ENCODE measurements around the gene SNTG2.

SNTG2 gene

DNA sequence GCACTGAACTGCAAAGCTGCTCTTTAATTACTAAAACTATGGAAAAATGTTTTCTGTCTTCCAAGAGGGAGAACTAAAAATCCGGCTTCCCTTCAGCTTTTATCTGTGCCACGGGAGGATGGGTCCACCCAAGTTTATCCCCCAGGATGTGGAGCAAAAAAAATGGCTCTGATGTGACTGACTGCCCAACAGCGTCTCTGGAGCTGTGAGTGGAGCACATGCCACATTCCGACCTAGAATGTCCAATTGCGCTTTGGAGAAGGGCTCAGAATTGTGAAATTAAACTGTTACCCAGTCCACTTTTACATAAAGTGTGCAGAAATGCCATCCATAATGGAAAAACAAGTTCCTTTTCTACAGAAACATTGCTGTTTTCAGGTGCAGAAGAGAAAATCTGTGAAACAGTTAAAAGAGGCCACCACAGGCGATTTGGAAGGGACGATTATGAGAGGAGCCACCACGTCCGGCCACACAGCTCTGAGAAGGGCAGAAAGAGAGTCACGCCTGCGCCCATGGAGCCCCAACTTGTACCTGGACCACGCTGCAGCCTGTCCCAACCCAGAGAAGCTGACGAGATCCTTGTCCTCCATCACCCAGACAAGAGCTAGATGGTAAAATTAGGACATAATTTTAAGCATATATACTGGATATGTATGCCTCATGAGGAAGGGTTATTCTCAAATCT lies 362.7 kb downstream of the SNTG2 start:
- Histone ChIP-seq H3F3A (ENCODE audit: control insufficient read depth, insufficient read depth) (no peaks in the 10 kb centered on the region), H3K36me3 (ENCODE audit: control insufficient read depth, low read length) (no peaks in the 10 kb centered on the region), H3K27me3 (ENCODE audit: control insufficient read depth, low read length) (no peaks in the 10 kb centered on the region), H3K27ac (ENCODE audit: low read depth, low read length) (no peak overlapping the region), H3K4me1 (ENCODE audit: control insufficient read depth, low read length) (no peaks in the 10 kb centered on the region), H3K9me3 (ENCODE audit: control insufficient read depth, insufficient read depth, low read length) (peaks cover 8% of the 10 kb centered on the region; the same call in 1 of the 2 replicates), H3K4me2 (ENCODE audit: low read length) (no peak overlapping the region), H4K20me1 (ENCODE audit: control insufficient read depth, insufficient read depth, low read depth, low read length) (no peaks in the 10 kb centered on the region), H3K79me2 (ENCODE audit: control insufficient read depth, low read length) (no peaks in the 10 kb centered on the region), H3K9me2 (replicated peaks; ENCODE audit: control insufficient read depth, low read length) (no peaks in the 10 kb centered on the region), H3K4me3 (ENCODE audit: low read length) (no peak overlapping the region)
- TF ChIP-seq, protein P1, sequence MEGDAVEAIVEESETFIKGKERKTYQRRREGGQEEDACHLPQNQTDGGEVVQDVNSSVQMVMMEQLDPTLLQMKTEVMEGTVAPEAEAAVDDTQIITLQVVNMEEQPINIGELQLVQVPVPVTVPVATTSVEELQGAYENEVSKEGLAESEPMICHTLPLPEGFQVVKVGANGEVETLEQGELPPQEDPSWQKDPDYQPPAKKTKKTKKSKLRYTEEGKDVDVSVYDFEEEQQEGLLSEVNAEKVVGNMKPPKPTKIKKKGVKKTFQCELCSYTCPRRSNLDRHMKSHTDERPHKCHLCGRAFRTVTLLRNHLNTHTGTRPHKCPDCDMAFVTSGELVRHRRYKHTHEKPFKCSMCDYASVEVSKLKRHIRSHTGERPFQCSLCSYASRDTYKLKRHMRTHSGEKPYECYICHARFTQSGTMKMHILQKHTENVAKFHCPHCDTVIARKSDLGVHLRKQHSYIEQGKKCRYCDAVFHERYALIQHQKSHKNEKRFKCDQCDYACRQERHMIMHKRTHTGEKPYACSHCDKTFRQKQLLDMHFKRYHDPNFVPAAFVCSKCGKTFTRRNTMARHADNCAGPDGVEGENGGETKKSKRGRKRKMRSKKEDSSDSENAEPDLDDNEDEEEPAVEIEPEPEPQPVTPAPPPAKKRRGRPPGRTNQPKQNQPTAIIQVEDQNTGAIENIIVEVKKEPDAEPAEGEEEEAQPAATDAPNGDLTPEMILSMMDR (IDR thresholded peaks at IDR 0.05; ENCODE audit: low read depth, low read length, poor library complexity, severe bottlenecking), result no peak
- no peak for TF ChIP-seq EZH2phosphoT487 (IDR thresholded peaks at IDR 0.05; ENCODE audit: borderline replicate concordance, low read length)

DNA sequence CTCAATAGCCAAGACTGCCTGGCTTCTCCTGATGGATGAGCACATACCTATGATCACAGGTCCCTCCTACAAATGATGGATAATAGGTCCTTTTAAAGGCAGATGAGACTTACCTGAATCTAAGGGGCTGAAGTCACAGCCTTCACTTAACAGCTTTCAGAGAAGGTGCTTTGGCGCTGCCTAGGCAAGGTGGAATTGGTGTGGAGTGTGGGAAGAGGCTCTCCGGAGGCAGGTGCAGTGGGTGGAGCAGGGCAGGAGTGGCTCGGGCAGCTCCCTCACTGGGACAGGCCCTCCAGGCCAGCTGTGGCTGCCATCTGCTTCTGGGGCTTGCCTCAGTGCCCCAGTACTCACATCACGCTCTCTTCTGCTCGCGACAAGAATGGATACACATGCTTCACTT lies 363.6 kb downstream of the SNTG2 start:
- Histone ChIP-seq H3K9me2 (replicated peaks; ENCODE audit: control insufficient read depth, low read length) (no peaks in the 10 kb centered on the region), H3K27me3 (ENCODE audit: control insufficient read depth, low read length) (no peaks in the 10 kb centered on the region), H3K27ac (ENCODE audit: low read depth, low read length) (no peak overlapping the region), H4K20me1 (ENCODE audit: control insufficient read depth, insufficient read depth, low read depth, low read length) (no peaks in the 10 kb centered on the region), H3K4me2 (ENCODE audit: low read length) (no peak overlapping the region), H3K79me2 (ENCODE audit: control insufficient read depth, low read length) (no peaks in the 10 kb centered on the region), H3K9me3 (ENCODE audit: control insufficient read depth, insufficient read depth, low read length) (peaks cover 8% of the 10 kb centered on the region; the same call in 1 of the 2 replicates), H3K36me3 (ENCODE audit: control insufficient read depth, low read length) (no peaks in the 10 kb centered on the region), H3K4me1 (ENCODE audit: control insufficient read depth, low read length) (no peaks in the 10 kb centered on the region), H3F3A (ENCODE audit: control insufficient read depth, insufficient read depth) (no peaks in the 10 kb centered on the region), H3K4me3 (ENCODE audit: low read length) (no peak overlapping the region)
- TF ChIP-seq EZH2phosphoT487 (IDR thresholded peaks at IDR 0.05; ENCODE audit: borderline replicate concordance, low read length), result no peak
- TF ChIP-seq, protein P1 (IDR thresholded peaks at IDR 0.05; ENCODE audit: low read depth, low read length, poor library complexity, severe bottlenecking), result no peak

DNA sequence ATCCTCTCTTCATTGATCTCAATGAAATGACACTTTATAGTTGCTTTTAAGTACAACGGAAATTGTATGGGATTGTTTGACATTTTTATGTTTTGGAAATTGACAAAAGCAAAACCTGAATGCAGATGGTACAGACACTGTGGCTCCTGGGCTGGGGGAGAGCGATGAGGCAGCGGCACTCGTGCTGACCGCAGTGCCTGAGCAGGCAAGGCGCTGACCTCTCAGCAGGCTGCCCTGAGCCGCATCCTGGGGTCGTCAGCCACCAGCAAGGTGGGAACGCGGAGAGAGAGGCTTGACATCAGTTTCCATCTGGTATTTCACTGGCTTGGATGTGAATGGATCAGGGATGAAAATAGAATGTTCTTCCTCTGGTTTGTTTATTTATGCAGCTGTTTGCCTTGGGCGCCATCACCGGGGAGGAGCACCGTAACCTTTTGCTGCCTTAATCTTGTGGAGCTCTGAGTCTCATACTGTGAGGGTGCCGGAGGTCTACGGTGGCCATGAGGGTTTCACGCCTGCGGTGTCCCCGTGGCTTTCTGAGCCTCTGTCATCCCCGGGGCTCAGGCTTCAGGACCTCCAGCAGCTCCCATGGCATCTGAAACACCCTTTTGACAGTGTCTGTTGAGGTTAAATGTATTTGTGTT lies 367.8 kb downstream of the SNTG2 start:
- H3K36me3 ChIP-seq (ENCODE audit: control insufficient read depth, low read length), result no peaks in the 10 kb centered on the region
- no peaks in the 10 kb centered on the region for H3K4me1 ChIP-seq (ENCODE audit: control insufficient read depth, low read length)
- no peaks in the 10 kb centered on the region for H3K9me2 ChIP-seq (replicated peaks; ENCODE audit: control insufficient read depth, low read length)
- no peaks in the 10 kb centered on the region for H3K79me2 ChIP-seq (ENCODE audit: control insufficient read depth, low read length)
- TF ChIP-seq, protein P1 (IDR thresholded peaks at IDR 0.05; ENCODE audit: low read depth, low read length, poor library complexity, severe bottlenecking), result no peak
- no peak for TF ChIP-seq EZH2phosphoT487 (IDR thresholded peaks at IDR 0.05; ENCODE audit: borderline replicate concordance, low read length)
- no peaks in the 10 kb centered on the region for H3F3A ChIP-seq (ENCODE audit: control insufficient read depth, insufficient read depth)
- H3K4me3 ChIP-seq (ENCODE audit: low read length), result no peak overlapping the region
- no peaks in the 10 kb centered on the region for H3K27me3 ChIP-seq (ENCODE audit: control insufficient read depth, low read length)
- peaks cover 4% of the 10 kb centered on the region; the same call in 1 of the 2 replicates for H3K9me3 ChIP-seq (ENCODE audit: control insufficient read depth, insufficient read depth, low read length)
- H3K27ac ChIP-seq (ENCODE audit: low read depth, low read length), result no peak overlapping the region
- no peaks in the 10 kb centered on the region for H4K20me1 ChIP-seq (ENCODE audit: control insufficient read depth, insufficient read depth, low read depth, low read length)
- no peak overlapping the region for H3K4me2 ChIP-seq (ENCODE audit: low read length)

All from DOHH2 (cell line).